IPS-15b (cell line): ENCODE results near the gene CBX5.

Experiments
- H3K27me3 ChIP-seq: one replicate; pipeline ENCODE4 v1.6.1; 2013; ENCODE audit warnings: low read length; ENCODE audit not compliant: control insufficient read depth, insufficient read depth
- H3K36me3 ChIP-seq: one replicate; pipeline ENCODE4 v1.6.1; 2013; ENCODE audit warnings: low read length; ENCODE audit not compliant: control insufficient read depth, insufficient read depth
- H3K4me1 ChIP-seq: one replicate; pipeline ENCODE4 v1.6.1; 2013; ENCODE audit warnings: mild to moderate bottlenecking, low read length; ENCODE audit not compliant: control insufficient read depth, insufficient read depth
- H3K4me3 ChIP-seq: one replicate; pipeline ENCODE4 v1.5.1; 2013; ENCODE audit warnings: low read depth, low read length
- H3K9ac ChIP-seq: one replicate; pipeline ENCODE4 v1.6.1; 2013; ENCODE audit warnings: low read depth, mild to moderate bottlenecking, low read length
- H3K9me3 ChIP-seq: one replicate; pipeline ENCODE4 v1.6.1; 2013; ENCODE audit warnings: mild to moderate bottlenecking, low read length; ENCODE audit not compliant: control insufficient read depth, insufficient read depth

Gene CBX5

GRCh38 chr12:54184024-54184805, 95.7 kb downstream of the CBX5 start:
- peaks cover 6% of the 10 kb centered on the region for H3K4me1 ChIP-seq
- no peak overlapping the region for H3K9ac ChIP-seq
- H3K4me3 ChIP-seq = no peak overlapping the region
- H3K9me3 ChIP-seq = no peaks in the 10 kb centered on the region
- peaks cover 2% of the 10 kb centered on the region for H3K27me3 ChIP-seq
- no peaks in the 10 kb centered on the region for H3K36me3 ChIP-seq

DNA sequence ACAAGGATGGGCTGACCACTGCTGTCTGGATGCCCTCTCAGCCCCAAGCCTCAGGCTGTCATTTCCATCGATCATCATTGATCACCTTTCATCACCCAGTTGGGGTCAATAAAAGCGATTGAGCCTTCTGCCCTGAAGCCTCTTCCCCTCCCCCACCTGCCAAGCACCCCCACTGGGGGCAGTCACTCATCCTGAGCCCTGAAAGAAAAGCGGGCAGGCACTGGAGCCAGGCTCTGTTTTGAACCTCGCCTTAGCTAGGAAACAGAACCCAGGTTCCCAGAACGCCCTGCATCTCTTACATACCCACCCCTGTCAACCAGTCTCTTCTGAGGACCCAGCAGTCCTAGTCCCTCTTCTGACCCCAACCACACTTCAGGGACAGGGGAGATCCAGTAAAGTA, 96.9 kb downstream of the CBX5 start:
- H3K36me3 ChIP-seq = no peaks in the 10 kb centered on the region
- no peaks in the 10 kb centered on the region for H3K9me3 ChIP-seq

DNA sequence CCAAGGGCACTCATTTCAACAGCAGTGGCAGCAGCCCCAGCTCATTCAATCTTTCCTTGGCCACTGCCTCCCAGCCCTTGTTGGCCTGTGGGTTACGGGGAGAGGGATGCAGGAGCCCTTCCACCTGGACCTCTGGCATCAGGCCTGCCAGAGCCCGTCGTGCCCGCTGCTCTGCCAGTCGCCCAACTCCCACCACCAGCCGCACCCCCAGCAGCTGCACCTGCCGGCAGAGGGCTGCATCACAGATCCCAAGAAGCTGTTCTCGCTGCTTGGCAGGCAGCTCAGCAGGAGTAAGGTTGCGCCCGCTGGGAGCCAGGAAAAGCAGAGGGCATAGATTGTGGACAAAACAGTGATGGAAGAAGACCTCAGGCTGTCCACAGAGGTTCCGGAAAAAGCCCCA, 97.8 kb downstream of the CBX5 start:
- Histone ChIP-seq H3K4me3 (no peak overlapping the region), H3K36me3 (no peaks in the 10 kb centered on the region), H3K9me3 (no peaks in the 10 kb centered on the region), H3K27me3 (peaks cover 20% of the 10 kb centered on the region), H3K4me1 (peaks cover 6% of the 10 kb centered on the region), H3K9ac (no peak overlapping the region)

More for the DNA sequence above, 96.9 kb downstream of the CBX5 start:
- Histone ChIP-seq H3K4me3 (no peak overlapping the region), H3K4me1 (peaks cover 6% of the 10 kb centered on the region), H3K27me3 (peaks cover 11% of the 10 kb centered on the region), H3K9ac (no peak overlapping the region)
